Measurements from ENCODE around the gene NME9. TPM values are rescaled to one million over a fixed set of nuclear protein-coding genes. Genes with fewer than 3 reads are reported as not detected.

The NME9 gene
- total RNA-seq, 4 donors from 2014 or later = 0.48 TPM; not detected in 3

- no peak for ATAC-seq (ENCODE audit: low FRiP score)
- DNase-seq (ENCODE audit: low spot score) = no peak
- no peak for TF ChIP-seq CTCF (IDR thresholded peaks at IDR 0.05)
These were observed 32.9 kb upstream of the NME9 start for GRCh38 chr3:138362538-138362937.

GRCh38 chr3:138361561-138361971 is 31.9 kb upstream of the NME9 start:
- no peak for ATAC-seq (ENCODE audit: low FRiP score)
- DNase-seq (ENCODE audit: low spot score) = no peak
- TF ChIP-seq CTCF (IDR thresholded peaks at IDR 0.05) = no peak

- no peak for TF ChIP-seq CTCF (IDR thresholded peaks at IDR 0.05)
- DNase-seq (ENCODE audit: low spot score) = no peak
- no peak for ATAC-seq (ENCODE audit: low FRiP score)
These were observed 31.3 kb upstream of the NME9 start for GRCh38 chr3:138360869-138361525.

- DNase-seq (ENCODE audit: low spot score) (no peak), ATAC-seq (ENCODE audit: low FRiP score) (no peak)
- no peak for TF ChIP-seq CTCF (IDR thresholded peaks at IDR 0.05)
These were observed 30.5 kb upstream of the NME9 start for GRCh38 chr3:138359919-138360868.

- TF ChIP-seq CTCF (IDR thresholded peaks at IDR 0.05) = no peak
- ATAC-seq (ENCODE audit: low FRiP score) (no peak), DNase-seq (ENCODE audit: low spot score) (no peak)
These were observed 29.7 kb upstream of the NME9 start for GRCh38 chr3:138359148-138359918.

- ATAC-seq (ENCODE audit: low FRiP score) (no peak), DNase-seq (ENCODE audit: low spot score) (no peak)
- no peak for TF ChIP-seq CTCF (IDR thresholded peaks at IDR 0.05)
These were observed 27.2 kb upstream of the NME9 start for GRCh38 chr3:138356730-138357405.

Measured in omental fat pad (tissue), 4 donors.